ENCODE data around the gene MYRFL.

The MYRFL gene

GRCh38 chr12:69932676-69933552 is 107.9 kb downstream of the MYRFL start:
- no peak for DNase-seq (ENCODE audit: low spot score)

DNA sequence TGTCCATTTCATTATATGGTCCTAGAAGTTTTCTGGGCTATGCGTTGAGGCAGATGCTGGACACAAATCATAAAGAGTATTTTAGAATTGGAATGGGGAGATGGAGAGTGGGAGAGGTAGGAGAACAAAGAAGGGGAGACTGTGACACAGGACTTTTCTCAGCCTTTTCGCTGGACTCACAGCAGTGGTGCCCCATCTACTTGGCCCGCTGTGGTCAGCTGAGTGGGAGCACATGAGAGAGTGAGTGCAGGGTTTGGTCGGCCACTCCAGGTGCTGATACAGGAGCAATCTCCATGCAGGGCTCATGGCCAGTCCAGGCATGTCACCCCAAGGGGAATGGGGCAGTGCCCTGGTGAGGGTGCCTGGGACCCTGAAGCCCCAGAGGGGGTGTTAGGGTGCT is 109.0 kb downstream of the MYRFL start:
- no peak for DNase-seq (ENCODE audit: low spot score)

DNA sequence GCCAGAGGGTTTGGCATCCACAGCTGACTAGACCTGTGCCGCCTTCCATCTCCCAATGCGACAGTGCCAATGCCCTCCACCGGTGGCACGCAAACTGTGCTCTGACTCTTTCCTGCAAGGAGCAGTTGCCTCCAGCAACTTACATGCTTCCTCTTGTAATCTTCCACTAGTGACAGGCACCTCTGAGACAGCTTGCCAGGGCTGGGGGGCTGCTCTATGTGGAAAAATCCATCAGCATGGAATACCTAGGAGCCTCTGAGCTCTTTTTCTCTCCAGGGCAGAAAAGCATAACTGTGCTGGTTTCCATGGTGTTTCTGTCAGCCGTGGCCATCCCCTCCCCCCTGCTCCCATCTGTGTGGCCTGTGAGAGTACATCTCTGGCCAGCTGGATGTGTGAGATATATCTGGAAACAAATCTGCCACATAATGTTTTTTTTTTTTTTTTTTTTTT is 110.6 kb downstream of the MYRFL start:
- DNase-seq (ENCODE audit: low spot score): no peak

GRCh38 chr12:69936214-69936731 is 111.2 kb downstream of the MYRFL start:
- no peak for DNase-seq (ENCODE audit: low spot score)

DNA sequence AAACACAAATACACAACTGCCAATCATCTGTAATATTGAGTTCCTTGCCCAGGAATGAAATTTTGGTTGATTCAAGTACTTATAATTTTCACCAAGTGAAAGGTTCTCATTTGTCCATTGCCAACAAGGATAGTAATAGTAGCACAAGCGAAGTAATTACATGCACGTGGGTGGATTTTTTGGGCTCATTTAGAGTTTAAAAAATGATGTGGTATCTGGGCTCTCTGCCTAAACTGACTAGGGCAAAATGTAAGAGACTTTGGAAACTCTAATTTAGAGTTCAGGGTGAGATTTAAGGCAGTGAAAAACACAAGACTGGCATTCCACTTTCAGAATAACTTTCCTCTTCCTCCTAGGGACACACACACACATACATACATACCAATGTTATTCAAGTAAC is 111.7 kb downstream of the MYRFL start:
- DNase-seq (ENCODE audit: low spot score): no peak

DNA sequence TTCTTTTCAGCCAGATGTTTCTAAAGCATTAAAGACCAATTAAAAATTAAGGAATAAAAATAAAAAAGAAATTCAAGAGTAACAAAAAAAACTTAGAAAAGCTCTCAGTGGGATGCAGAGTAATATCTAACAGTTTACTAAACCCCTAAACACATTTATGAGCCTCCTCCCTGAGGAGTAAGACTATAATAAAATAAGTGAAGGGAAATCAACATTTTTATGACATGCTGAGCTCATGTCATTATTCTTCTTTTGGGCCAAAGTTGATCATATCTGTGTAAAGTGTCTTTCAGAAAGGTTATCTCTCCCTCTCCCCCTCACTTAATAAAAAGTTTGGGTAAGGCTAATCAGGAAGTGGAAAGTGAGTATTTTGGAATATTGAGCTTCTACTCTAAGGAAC is 122.1 kb downstream of the MYRFL start:
- no peak for DNase-seq (ENCODE audit: low spot score)

GRCh38 chr12:69947897-69948296 is 122.9 kb downstream of the MYRFL start:
- no peak for DNase-seq (ENCODE audit: low spot score)

DNA sequence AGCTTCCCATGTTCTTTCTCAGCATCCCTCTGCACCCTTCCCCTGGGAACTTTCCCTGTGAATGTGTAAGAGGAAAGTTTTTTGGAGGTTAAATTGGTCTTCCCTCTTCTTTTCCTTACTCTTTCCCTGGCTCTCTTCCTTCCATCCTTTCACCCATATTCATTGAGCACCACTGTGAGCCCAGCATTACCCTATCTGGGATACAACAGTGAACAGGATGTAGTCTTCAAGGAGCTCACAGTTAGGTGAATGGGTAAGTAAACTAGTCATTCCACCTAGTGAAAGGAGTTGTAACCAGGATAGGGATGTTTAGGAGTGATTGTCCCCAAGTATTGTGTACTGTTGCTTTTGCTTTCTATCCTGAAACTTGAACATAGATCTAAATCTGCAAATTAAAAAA is 123.8 kb downstream of the MYRFL start:
- no peak for DNase-seq (ENCODE audit: low spot score)

DNA sequence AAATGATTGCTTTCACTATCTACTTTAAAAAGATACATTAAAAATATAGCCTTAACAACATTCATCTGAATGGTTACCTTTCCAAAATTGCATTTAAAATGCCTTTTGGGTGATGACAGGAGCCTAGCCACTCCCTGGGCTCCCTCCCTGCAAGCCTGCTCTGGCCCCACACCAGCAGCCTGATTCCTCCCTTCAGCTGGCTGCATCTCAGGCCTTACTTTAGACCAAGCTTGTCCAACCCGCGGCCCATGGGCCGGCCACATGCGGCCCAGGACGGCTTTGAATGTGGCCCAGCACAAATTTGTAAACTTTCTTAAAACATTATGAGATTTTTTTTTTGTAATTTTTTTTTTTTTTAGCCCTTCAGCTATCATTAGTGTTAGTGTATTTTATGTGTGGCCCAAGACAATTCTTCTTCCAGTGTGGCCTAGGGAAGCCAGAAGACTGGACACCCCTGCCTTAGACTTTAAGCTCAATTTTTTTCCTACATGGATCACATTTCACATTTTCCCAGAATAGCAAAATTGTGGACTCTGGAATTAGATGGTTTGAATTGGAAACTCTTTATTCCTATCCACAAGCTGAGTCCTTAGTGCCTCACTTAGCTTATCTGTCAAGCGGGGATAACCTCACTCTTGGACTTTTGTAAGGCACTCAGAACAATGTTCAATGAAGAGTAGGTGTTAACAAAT is 124.4 kb downstream of the MYRFL start:
- DNase-seq (ENCODE audit: low spot score): no peak

- no peak for DNase-seq (ENCODE audit: low spot score)
These were observed 126.1 kb downstream of the MYRFL start for GRCh38 chr12:69951108-69951507.

DNA sequence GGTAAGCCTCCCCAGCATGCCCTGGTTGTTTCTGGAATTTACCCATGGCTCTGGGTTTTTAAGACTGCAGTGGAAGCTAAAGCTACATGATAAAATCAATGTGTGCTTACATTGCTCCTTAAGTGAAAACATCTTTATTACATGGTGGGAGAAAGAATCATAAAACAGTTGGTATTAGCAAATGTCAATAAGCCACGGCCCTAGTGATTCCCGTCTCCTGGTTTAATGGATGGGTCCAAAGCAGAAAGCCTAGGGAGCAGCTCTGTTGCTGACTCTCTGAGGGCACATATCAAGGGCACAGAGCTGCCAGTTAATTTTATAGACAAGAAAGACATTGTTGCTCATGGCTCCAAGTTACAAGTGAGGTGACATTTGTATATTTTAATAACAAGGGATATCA is 127.9 kb downstream of the MYRFL start:
- no peak for DNase-seq (ENCODE audit: low spot score)

DNA sequence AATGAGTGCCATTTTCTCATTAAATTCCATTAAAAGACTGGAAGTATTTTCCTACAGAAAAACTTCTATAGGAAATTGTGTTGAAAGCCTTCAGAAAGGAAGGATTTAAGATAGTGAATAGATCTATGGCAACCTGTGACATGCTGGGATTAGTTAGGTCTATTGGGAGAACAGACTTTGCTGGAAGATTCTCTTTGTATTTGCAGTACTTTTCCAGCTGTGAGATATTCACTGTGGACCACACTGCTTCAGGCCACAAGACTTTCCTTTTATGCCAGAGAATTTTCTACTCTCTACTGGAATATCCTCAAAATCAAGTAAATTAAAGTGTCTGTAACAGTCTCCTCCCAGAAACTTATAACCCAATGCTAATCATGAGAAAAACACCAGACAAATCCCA is 136.2 kb downstream of the MYRFL start:
- DNase-seq (ENCODE audit: low spot score): no peak

DNA sequence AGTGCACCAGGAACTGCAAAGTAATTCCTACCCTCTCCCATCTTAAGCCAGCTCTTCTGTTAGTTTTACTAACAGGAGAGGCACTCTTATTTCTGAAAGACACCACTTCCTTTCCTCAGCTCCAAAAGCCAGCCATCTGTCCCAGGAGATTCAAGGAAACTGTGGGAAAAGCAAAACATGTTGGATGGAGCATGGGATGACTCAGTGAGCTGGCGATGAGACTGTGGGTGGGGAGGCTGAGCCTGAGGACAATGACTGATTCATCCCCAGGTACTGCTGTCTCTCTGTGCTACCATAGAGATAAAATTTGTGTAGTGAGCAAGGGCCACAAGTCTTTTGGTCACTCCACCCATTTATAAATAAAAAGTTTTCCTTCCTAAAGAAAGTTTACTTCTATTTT is 141.4 kb downstream of the MYRFL start:
- DNase-seq (ENCODE audit: low spot score): no peak

DNA sequence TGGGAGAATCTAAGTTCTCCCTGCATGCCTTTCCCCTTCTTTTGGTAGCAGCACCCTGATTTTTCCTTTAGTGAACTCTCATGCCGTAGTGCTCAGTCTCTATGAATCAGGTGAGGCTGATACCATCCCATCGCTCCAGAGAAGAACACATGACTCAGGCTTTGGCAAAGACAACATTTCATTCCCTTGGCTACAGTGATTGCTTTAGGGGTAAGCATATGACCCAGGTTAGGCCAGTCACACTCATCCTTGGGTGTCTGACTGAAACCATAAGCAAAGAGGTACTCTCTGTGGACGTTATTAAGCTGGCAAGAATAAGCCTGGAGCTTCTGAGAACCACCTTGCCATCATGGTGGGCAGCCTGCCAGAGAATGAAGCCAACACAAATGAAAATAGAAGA is 141.8 kb downstream of the MYRFL start:
- no peak for DNase-seq (ENCODE audit: low spot score)

DNA sequence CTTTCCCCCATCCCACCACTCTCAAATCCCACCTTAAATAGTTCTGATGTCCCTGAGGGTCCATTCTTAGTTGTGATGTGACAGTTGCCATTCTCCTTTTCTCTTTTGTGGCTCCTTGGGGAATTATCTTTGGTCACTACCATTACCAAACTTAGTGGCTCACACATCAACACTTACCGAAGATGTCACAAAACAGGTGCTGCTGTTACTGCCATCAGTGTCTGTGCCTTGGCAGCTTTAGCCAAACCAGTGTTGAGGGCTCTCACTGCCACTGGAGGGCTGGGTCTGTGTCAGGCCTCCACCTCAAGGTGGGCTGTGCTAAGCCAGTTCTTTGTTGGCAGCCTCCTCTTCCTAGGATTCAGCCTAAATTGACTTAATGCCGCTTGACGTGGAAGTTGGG is 144.0 kb downstream of the MYRFL start:
- no peak for DNase-seq (ENCODE audit: low spot score)

- DNase-seq (ENCODE audit: low spot score): no peak
These were observed 147.1 kb downstream of the MYRFL start for GRCh38 chr12:69972136-69972535.

GRCh38 chr12:69978020-69978419 is 153.0 kb downstream of the MYRFL start:
- no peak for DNase-seq (ENCODE audit: low spot score)

DNA sequence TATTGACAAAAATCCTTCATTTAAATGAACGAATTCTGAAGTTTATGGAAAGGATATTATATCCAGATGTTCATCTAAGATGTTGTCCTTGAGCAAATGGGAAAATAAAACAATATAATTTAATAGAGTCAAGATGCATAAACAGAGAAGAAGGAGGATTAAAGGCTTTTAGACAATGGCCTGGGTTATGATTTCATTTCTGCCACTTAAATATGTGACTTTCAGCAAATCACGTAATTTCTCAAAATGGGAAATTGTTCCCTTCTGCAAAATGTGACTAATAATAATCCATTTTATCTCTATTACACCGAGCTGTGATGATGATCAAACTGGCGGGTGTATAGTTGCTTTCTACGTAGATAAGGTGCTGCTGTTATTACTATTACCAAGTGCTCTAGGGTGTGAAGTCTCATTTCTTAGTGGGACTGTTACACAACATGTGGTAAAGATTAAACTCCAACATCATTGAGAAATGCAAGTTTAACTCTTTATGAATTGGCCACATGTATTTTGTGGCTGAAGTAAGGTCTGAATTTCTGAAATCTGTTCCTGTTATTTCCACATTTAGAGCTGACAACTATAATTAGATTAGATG is 157.0 kb downstream of the MYRFL start:
- DNase-seq (ENCODE audit: low spot score): no peak

- no peak for DNase-seq (ENCODE audit: low spot score)
These were observed 159.2 kb downstream of the MYRFL start for GRCh38 chr12:69984241-69984640.

DNA sequence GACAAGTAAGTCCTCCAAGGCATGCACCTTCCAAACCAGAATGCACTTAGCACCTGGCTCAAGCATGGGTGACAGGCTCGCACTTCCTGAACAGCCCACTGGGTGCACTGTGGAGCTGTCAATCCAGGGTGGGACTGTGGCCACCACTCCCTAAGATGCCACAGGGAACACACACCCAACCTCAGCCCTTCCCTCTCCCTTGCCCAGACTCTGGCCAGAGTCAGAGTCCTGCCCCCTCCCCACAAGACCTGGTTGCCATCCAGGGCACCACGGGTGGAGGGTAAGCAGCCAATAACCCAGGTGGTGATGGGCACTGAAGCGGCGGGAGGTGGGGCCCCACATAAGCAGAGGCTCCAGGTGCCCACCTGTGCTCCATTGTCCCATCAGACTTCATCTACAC is 160.6 kb downstream of the MYRFL start:
- DNase-seq (ENCODE audit: low spot score): no peak

DNA sequence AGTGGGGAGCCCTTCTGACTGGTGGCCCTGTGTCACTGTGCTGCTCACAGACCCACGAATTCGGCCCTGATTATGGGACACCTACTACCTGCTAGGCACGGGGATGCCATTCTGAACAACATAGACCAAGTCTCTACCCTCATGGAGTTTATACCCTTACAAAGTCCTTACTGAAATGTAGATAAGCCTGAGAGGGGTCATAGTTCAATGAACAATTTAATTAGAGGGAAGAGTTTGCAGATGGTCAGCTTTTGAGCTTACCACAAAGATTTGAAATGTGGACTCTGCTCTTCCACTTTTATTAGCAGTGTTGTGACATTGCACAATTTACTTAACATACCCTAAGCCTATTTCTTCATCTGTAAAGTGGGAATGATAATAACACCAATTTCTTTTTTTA is 161.1 kb downstream of the MYRFL start:
- no peak for DNase-seq (ENCODE audit: low spot score)

GRCh38 chr12:69987579-69988091 is 162.6 kb downstream of the MYRFL start:
- DNase-seq (ENCODE audit: low spot score): no peak

All from hematopoietic multipotent progenitor cell treated with erythropoietin and hydrocortisone succinate and interleukin-3 and kit ligand, for 17 days (in vitro differentiated cells).